MM.1S (cell line): Measurements from ENCODE around the gene PXN.

Experiments
- DNase-seq: peaks from one replicate; pipeline ENCODE4 v3.0.0-alpha.2; 2015
- H2AFZ ChIP-seq: fragments of 300-600 bp; sonication (generic); 2 replicates; pipeline ENCODE4 v1.6.0; 2016; ENCODE audit warnings: antibody characterized with exemption, low read length
- H3F3A ChIP-seq: fragments of 300-600 bp; sonication (generic); 2 replicates; pipeline ENCODE4 v1.6.1; 2016; ENCODE audit warnings: mild to moderate bottlenecking, antibody characterized with exemption, low read length, moderate library complexity, mixed read lengths; ENCODE audit not compliant: insufficient read depth
- H3K27ac ChIP-seq: fragments of 300-600 bp; sonication (generic); 2 replicates; pipeline ENCODE4 v1.5.1; 2016; ENCODE audit warnings: mild to moderate bottlenecking, low read length
- H3K27me3 ChIP-seq: fragments of 300-600 bp; sonication (generic); replicated peaks from 2 replicates; pipeline ENCODE4 v1.6.0; 2016; ENCODE audit warnings: low read length; ENCODE audit not compliant: insufficient read depth
- H3K36me3 ChIP-seq: fragments of 300-600 bp; sonication (generic); replicated peaks from 2 replicates; pipeline ENCODE4 v1.6.1; 2016; ENCODE audit warnings: mild to moderate bottlenecking, low read length, mixed read lengths; ENCODE audit not compliant: insufficient read depth
- H3K4me1 ChIP-seq: fragments of 300-600 bp; sonication (generic); 2 replicates; pipeline ENCODE4 v1.6.1; 2016; ENCODE audit warnings: low read length, mixed read lengths
- H3K4me2 ChIP-seq: fragments of 300-600 bp; sonication (generic); 2 replicates; pipeline ENCODE4 v1.6.0; 2016; ENCODE audit warnings: low read depth, low read length
- H3K4me3 ChIP-seq: fragments of 300-600 bp; sonication (generic); 2 replicates; pipeline ENCODE4 v1.5.1; 2016; ENCODE audit warnings: low read length, mixed read lengths
- H3K79me2 ChIP-seq: fragments of 300-600 bp; sonication (generic); 2 replicates; pipeline ENCODE4 v1.6.1; 2016; ENCODE audit warnings: mixed run types, low read length, mixed read lengths
- H3K9ac ChIP-seq: fragments of 300-600 bp; sonication (generic); 2 replicates; pipeline ENCODE4 v1.6.1; 2016; ENCODE audit warnings: low read length, mixed read lengths
- H3K9me2 ChIP-seq: fragments of 300-600 bp; sonication (generic); replicated peaks from 2 replicates; pipeline ENCODE4 v1.6.1; 2016; ENCODE audit warnings: mild to moderate bottlenecking, low read length, mixed read lengths; ENCODE audit not compliant: insufficient read depth
- H3K9me3 ChIP-seq: fragments of 300-600 bp; sonication (generic); replicated peaks from 2 replicates; pipeline ENCODE4 v1.6.1; 2016; ENCODE audit warnings: mild to moderate bottlenecking, low read length, mixed read lengths; ENCODE audit not compliant: insufficient read depth
- H4K20me1 ChIP-seq: fragments of 300-600 bp; sonication (generic); 2 replicates; pipeline ENCODE4 v1.6.1; 2016; ENCODE audit warnings: mild to moderate bottlenecking, low read length, moderate library complexity, mixed read lengths; ENCODE audit not compliant: insufficient read depth
- CTCF ChIP-seq: fragments of 300-600 bp; sonication (generic); IDR thresholded peaks from 2 replicates; pipeline ENCODE4 v1.5.1; 2016; ENCODE audit warnings: antibody characterized with exemption, low read length, mixed read lengths
- EZH2 ChIP-seq: fragments of 300-600 bp; sonication (generic); optimal IDR thresholded peaks from 2 replicates; pipeline ENCODE3; 2017; ENCODE audit warnings: low read depth, mild to moderate bottlenecking, antibody characterized with exemption, low read length, mixed read lengths
- EZH2phosphoT487 ChIP-seq: fragments of 300-600 bp; sonication (generic); IDR thresholded peaks from 2 replicates; pipeline ENCODE4 v1.6.1; 2018; ENCODE audit warnings: antibody characterized with exemption, low read length

Gene PXN

GRCh38 chr12:120242971-120243699 lies 22.4 kb downstream of the PXN start:
- H3K4me1 ChIP-seq: no peaks in the 10 kb centered on the region
- H3K36me3 ChIP-seq: no peaks in the 10 kb centered on the region
- no peak overlapping the region for H3K27ac ChIP-seq
- H3K27me3 ChIP-seq: no peaks in the 10 kb centered on the region
- no peak overlapping the region for H2AFZ ChIP-seq
- no peaks in the 10 kb centered on the region for H3F3A ChIP-seq
- no peaks in the 10 kb centered on the region for H3K79me2 ChIP-seq
- H4K20me1 ChIP-seq: no peaks in the 10 kb centered on the region
- H3K9me3 ChIP-seq: no peaks in the 10 kb centered on the region
- no peak overlapping the region for H3K9ac ChIP-seq
- TF ChIP-seq EZH2: no peak
- TF ChIP-seq EZH2phosphoT487: no peak
- TF ChIP-seq CTCF: no peak
- H3K4me2 ChIP-seq: no peak overlapping the region
- no peak overlapping the region for H3K4me3 ChIP-seq
- DNase-seq: no peak
- no peaks in the 10 kb centered on the region for H3K9me2 ChIP-seq

- no peak overlapping the region for H3K4me3 ChIP-seq
- H3K9me2 ChIP-seq: no peaks in the 10 kb centered on the region
- no peaks in the 10 kb centered on the region for H3K9me3 ChIP-seq
- H3K4me1 ChIP-seq: no peaks in the 10 kb centered on the region
- no peaks in the 10 kb centered on the region for H3K79me2 ChIP-seq
- no peaks in the 10 kb centered on the region for H3K27me3 ChIP-seq
- no peak for DNase-seq
- H4K20me1 ChIP-seq: no peaks in the 10 kb centered on the region
- no peak overlapping the region for H3K4me2 ChIP-seq
- H3F3A ChIP-seq: no peaks in the 10 kb centered on the region
- H3K27ac ChIP-seq: no peak overlapping the region
- no peak overlapping the region for H3K9ac ChIP-seq
- TF ChIP-seq EZH2 (no peak), CTCF (no peak), EZH2phosphoT487 (no peak)
- H2AFZ ChIP-seq: no peak overlapping the region
- no peaks in the 10 kb centered on the region for H3K36me3 ChIP-seq
Observed at GRCh38 chr12:120242275-120242799, 23.2 kb downstream of the PXN start.

DNA sequence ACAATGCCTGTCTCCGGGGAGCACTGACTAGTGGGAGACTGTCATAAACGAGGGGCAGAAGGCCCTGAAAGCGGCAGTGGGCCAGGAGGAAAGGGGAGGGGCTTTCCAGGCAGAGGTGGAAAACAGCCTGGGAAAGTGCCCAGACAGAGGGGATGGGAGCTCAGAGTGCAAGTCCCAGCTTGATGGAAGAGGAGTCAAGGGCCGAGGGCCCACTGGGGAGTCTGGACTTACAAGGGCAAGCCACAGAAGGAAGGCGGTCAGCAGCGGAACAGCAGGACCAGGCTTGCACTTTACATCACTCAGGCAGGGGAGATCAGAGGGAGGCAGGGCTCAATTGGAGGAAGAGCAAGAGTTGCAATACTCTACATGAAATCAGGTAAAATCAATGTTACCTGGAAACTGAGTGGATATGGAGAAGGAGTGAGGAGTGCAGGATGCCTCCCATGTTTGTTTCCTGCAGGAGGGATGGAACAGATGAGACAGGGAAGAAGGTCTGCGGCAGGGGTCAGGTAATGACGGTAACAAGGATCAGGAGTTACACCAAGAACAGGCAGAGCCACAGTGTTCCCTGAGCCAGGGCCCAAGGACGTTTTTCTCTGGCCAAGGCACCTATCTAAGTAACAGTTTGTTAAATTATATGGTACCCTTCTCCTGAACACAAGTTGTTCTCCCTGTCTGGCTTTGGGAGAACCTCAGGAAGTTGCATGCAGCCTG lies 23.8 kb downstream of the PXN start:
- H4K20me1 ChIP-seq: no peaks in the 10 kb centered on the region
- no peak overlapping the region for H3K4me3 ChIP-seq
- H3K27ac ChIP-seq: no peak overlapping the region
- no peak for DNase-seq
- H3F3A ChIP-seq: no peaks in the 10 kb centered on the region
- H3K36me3 ChIP-seq: no peaks in the 10 kb centered on the region
- no peaks in the 10 kb centered on the region for H3K4me1 ChIP-seq
- H3K9ac ChIP-seq: no peak overlapping the region
- H2AFZ ChIP-seq: no peak overlapping the region
- H3K4me2 ChIP-seq: no peak overlapping the region
- H3K9me2 ChIP-seq: no peaks in the 10 kb centered on the region
- TF ChIP-seq CTCF: no peak
- no peak for TF ChIP-seq EZH2phosphoT487
- no peak for TF ChIP-seq EZH2
- no peaks in the 10 kb centered on the region for H3K27me3 ChIP-seq
- no peaks in the 10 kb centered on the region for H3K9me3 ChIP-seq
- no peaks in the 10 kb centered on the region for H3K79me2 ChIP-seq
